Measurements from ENCODE around the gene NKX1-1. TPM values are rescaled to one million over a fixed set of nuclear protein-coding genes. Genes with fewer than 3 reads are reported as not detected.
A peak's percentile ranks its signal among the peaks of the same experiment; 100 is the strongest.
"Not testable (repeated sequence)": the region's sequence is repeated elsewhere in the genome, so short reads cannot be mapped to it uniquely, and the experiment has no call there.

The NKX1-1 gene
- total and polyA plus RNA-seq, 11 donors: not detected

GRCh38 chr4:1375761-1376322, 30.4 kb downstream of the NKX1-1 start:
- ATAC-seq: no peak
- WGBS, 4 donors: 87 to 92% (median 89%) methylated on average over 6 to 17 of the region's 17 CpGs

GRCh38 chr4:1375051-1375721, 31.1 kb downstream of the NKX1-1 start:
- peaks cover 0 to 46% (median 16%) of the 10 kb centered on the region in 9 donors for H3K36me3 ChIP-seq
- no peak overlapping the region for H3K4me3 ChIP-seq

More at GRCh38 chr4:1375761-1376322, 30.4 kb downstream of the NKX1-1 start:
- H3K9me3 ChIP-seq: no peaks in the 10 kb centered on the region
- TF ChIP-seq POLR2A (IDR thresholded peaks at IDR 0.05): no peak
- TF ChIP-seq, protein P1, sequence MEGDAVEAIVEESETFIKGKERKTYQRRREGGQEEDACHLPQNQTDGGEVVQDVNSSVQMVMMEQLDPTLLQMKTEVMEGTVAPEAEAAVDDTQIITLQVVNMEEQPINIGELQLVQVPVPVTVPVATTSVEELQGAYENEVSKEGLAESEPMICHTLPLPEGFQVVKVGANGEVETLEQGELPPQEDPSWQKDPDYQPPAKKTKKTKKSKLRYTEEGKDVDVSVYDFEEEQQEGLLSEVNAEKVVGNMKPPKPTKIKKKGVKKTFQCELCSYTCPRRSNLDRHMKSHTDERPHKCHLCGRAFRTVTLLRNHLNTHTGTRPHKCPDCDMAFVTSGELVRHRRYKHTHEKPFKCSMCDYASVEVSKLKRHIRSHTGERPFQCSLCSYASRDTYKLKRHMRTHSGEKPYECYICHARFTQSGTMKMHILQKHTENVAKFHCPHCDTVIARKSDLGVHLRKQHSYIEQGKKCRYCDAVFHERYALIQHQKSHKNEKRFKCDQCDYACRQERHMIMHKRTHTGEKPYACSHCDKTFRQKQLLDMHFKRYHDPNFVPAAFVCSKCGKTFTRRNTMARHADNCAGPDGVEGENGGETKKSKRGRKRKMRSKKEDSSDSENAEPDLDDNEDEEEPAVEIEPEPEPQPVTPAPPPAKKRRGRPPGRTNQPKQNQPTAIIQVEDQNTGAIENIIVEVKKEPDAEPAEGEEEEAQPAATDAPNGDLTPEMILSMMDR (IDR thresholded peaks at IDR 0.05): no peak
- intact Hi-C loops (cut with DNase I): no loop called here
- H3K4me3 ChIP-seq: no peak overlapping the region
- H3K27me3 ChIP-seq: no peaks in the 10 kb centered on the region
- H3K4me1 ChIP-seq: no peaks in the 10 kb centered on the region
- no peak overlapping the region for H3K27ac ChIP-seq
- peaks cover 0 to 45% (median 14%) of the 10 kb centered on the region in 9 donors for H3K36me3 ChIP-seq
- peak in 3 of 5 donors; percentile 16 to 41 (median 23) for DNase-seq

DNA sequence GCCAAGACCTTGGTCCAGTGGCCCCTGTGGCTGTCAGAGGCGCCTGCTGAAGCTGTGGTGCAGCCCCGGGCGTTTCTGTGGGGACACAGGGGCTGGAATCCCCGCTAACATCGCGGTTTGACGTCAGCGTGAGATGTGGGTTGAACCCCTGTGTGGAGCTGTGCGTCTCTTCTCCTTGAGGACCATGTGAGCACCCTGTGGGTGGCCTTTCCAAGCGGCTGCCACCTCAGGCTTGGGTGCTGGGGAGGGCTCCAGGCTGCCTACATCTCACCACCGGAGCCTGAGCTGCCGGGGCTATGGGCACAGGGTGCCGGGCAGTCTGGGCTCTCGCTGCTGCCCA, 31.6 kb downstream of the NKX1-1 start:
- intact Hi-C loops (cut with DNase I): no loop called here
- no peaks in the 10 kb centered on the region for H3K9me3 ChIP-seq
- no peak overlapping the region for H3K4me3 ChIP-seq
- ATAC-seq (no peak), DNase-seq (peak in 3 of 5 donors; percentile 11 to 39 (median 13))
- no peak overlapping the region for H3K27ac ChIP-seq
- H3K36me3 ChIP-seq: peaks cover 0 to 46% (median 16%) of the 10 kb centered on the region in 9 donors
- 95 to 97% (median 97%) methylated on average over 10 to 14 of the region's 14 CpGs for WGBS, 4 donors
- no peaks in the 10 kb centered on the region for H3K4me1 ChIP-seq
- H3K27me3 ChIP-seq: no peaks in the 10 kb centered on the region
- TF ChIP-seq, protein P1 (IDR thresholded peaks at IDR 0.05): no peak

More at GRCh38 chr4:1375051-1375721, 31.1 kb downstream of the NKX1-1 start:
- ATAC-seq (no peak), DNase-seq (peak in 3 of 5 donors; percentile 22 to 46 (median 22))
- H3K27ac ChIP-seq: no peak overlapping the region
- TF ChIP-seq, protein P1 (IDR thresholded peaks at IDR 0.05): no peak
- no peak for TF ChIP-seq POLR2A (IDR thresholded peaks at IDR 0.05)
- no peaks in the 10 kb centered on the region for H3K4me1 ChIP-seq
- intact Hi-C loops (cut with DNase I): no loop called here
- 95 to 98% (median 97%) methylated on average over 21 to 36 of the region's 36 CpGs for WGBS, 4 donors
- H3K9me3 ChIP-seq: no peaks in the 10 kb centered on the region
- H3K27me3 ChIP-seq: no peaks in the 10 kb centered on the region

DNA sequence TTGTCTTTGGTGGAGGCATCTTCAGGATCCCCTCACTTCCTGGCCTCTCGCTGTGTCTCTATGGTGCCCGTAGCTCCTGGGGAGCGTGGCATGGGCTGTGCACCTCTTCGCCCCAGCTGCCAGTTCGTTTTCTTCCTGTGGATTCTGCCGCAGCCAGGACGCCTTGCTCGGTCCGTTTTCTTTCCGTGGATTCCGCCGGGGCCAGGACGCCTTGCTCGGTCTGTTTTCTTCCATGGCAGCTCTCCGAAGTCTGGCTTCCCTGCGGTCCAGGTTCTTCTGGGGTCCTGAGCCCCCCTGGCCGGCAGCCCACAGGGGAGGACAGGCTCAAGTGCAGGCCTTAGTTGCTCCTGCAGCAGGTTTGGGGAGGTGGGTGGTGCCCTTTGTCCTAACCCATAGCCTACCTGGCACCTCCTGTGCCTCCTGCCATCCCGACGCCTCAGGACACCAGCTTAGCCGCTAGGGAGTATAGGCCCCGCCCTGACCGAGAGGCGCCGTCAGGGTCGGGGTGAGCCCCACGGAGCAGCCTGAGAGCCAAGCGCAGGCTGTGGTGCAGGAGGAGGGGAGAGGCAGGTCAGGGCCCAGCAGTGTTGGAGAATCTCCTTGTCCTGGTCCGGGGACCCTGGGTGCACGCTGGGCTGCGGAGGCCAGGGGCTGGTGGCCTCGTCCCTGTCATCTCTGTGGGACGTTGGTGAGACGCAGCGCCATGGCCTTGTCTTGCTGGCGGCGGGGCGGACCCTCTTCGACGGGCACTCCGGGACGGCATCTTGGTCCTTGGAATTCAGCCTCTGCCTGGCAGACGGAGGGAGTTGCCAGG, 32.1 kb downstream of the NKX1-1 start:
- intact Hi-C loops (cut with DNase I): no loop called here

DNA sequence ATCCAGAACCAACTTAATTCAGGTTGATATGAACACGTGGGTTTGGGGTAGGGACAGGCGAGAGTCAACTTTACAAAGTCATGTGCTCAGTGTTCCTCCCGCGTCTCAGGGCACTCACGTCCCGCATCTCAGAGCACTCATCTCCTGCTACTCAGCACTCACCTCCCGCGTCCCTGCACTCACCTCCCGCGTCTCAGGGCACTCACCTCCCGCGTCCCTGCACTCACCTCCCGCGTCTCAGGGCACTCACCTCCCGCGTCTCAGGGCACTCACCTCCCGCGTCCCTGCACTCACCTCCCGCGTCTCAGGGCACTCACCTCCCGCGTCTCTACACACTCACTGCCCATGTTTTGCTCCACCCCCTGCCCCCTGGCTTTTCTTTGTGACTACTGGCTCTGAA, 33.7 kb downstream of the NKX1-1 start:
- WGBS, 4 donors: 77 to 97% (median 83%) methylated on average over 14 to 22 of the region's 22 CpGs
- H3K36me3 ChIP-seq: peaks cover 0 to 53% (median 16%) of the 10 kb centered on the region in 9 donors
- ATAC-seq; H3K4me1 ChIP-seq; DNase-seq; intact Hi-C loops (cut with DNase I); H3K27ac ChIP-seq; H3K27me3 ChIP-seq; H3K4me3 ChIP-seq; H3K9me3 ChIP-seq: not testable (repeated sequence)

More for the DNA sequence above, 32.1 kb downstream of the NKX1-1 start:
- Histone ChIP-seq H3K9me3 (no peaks in the 10 kb centered on the region), H3K36me3 (peaks cover 0 to 46% (median 16%) of the 10 kb centered on the region in 9 donors), H3K27ac (no peak overlapping the region), H3K27me3 (no peaks in the 10 kb centered on the region), H3K4me3 (no peak overlapping the region), H3K4me1 (no peaks in the 10 kb centered on the region)
- TF ChIP-seq, protein P1 (IDR thresholded peaks at IDR 0.05): no peak
- no peak for TF ChIP-seq POLR2A (IDR thresholded peaks at IDR 0.05)
- no peak for ATAC-seq
- 91 to 97% (median 95%) methylated on average over 32 to 42 of the region's 42 CpGs for WGBS, 4 donors
- DNase-seq: peak in 3 of 5 donors; percentile 12 to 61 (median 24)
